Ureter (tissue), 1 donor: ENCODE measurements around the gene CASP3. TPM values are rescaled to one million over a fixed set of nuclear protein-coding genes. Genes with fewer than 3 reads are reported as not detected.
"Not testable (repeated sequence)": the region's sequence is repeated elsewhere in the genome, so short reads cannot be mapped to it uniquely, and the experiment has no call there.

Experiments
- DNase-seq: peaks from one replicate; pipeline ENCODE4 v3.0.0-alpha.2; 2020; ENCODE audit warnings: low spot score
- total RNA-seq: library from RNA; stranded (reverse); gene quantifications from one replicate; pipeline ENCODE4 v1.2.4, GENCODE V29; 2023
- donor health status: DM: yes; HTN: yes; CAD: no.

CASP3 gene
- total RNA-seq, 1 donor from 2014 or later, result 17.4 TPM

- DNase-seq, result no peak
These were observed 13.1 kb downstream of the CASP3 start for GRCh38 chr4:184636144-184636543.

GRCh38 chr4:184635381-184635780, 13.9 kb downstream of the CASP3 start:
- no peak for DNase-seq

GRCh38 chr4:184632842-184633241, 16.4 kb downstream of the CASP3 start:
- DNase-seq, result no peak

- DNase-seq, result no peak
These were observed 21.1 kb downstream of the CASP3 start for GRCh38 chr4:184628103-184628502.

GRCh38 chr4:184625783-184626596, 23.3 kb downstream of the CASP3 start:
- not testable (repeated sequence) for DNase-seq

- DNase-seq, result no peak
These were observed 24.2 kb downstream of the CASP3 start for GRCh38 chr4:184624972-184625554.

- not testable (repeated sequence) for DNase-seq
These were observed 24.7 kb downstream of the CASP3 start for GRCh38 chr4:184624504-184624903.

- DNase-seq, result no peak
These were observed 27.7 kb downstream of the CASP3 start for GRCh38 chr4:184621518-184621917.

GRCh38 chr4:184620212-184620867, 28.9 kb downstream of the CASP3 start:
- no peak for DNase-seq

- no peak for DNase-seq
These were observed 31.5 kb downstream of the CASP3 start for GRCh38 chr4:184617600-184618196.

GRCh38 chr4:184616633-184617551, 32.4 kb downstream of the CASP3 start:
- no peak for DNase-seq

GRCh38 chr4:184616168-184616567, 33.1 kb downstream of the CASP3 start:
- not testable (repeated sequence) for DNase-seq

GRCh38 chr4:184614509-184614908, 34.7 kb downstream of the CASP3 start:
- no peak for DNase-seq

GRCh38 chr4:184613405-184613804, 35.8 kb downstream of the CASP3 start:
- DNase-seq, result no peak

- no peak for DNase-seq
These were observed 37.2 kb downstream of the CASP3 start for GRCh38 chr4:184612074-184612473.

GRCh38 chr4:184607429-184607828, 41.8 kb downstream of the CASP3 start:
- not testable (repeated sequence) for DNase-seq

GRCh38 chr4:184602857-184603256, 46.4 kb downstream of the CASP3 start:
- DNase-seq, result not testable (repeated sequence)

GRCh38 chr4:184600982-184601381, 48.3 kb downstream of the CASP3 start:
- DNase-seq, result not testable (repeated sequence)

GRCh38 chr4:184599492-184600135, 49.6 kb downstream of the CASP3 start:
- no peak for DNase-seq

- DNase-seq, result no peak
These were observed 50.3 kb downstream of the CASP3 start for GRCh38 chr4:184598753-184599491.
